ENCODE measurements around the gene PCDHGA8. TPM values are rescaled to one million over a fixed set of nuclear protein-coding genes. Genes with fewer than 3 reads are reported as not detected.

The PCDHGA8 gene
- total RNA-seq, 3 donors from 2014 or later (not counting 1 experiment from before 2014, with no cell fraction given): 0.07 to 0.28 (median 0.09) TPM

DNA sequence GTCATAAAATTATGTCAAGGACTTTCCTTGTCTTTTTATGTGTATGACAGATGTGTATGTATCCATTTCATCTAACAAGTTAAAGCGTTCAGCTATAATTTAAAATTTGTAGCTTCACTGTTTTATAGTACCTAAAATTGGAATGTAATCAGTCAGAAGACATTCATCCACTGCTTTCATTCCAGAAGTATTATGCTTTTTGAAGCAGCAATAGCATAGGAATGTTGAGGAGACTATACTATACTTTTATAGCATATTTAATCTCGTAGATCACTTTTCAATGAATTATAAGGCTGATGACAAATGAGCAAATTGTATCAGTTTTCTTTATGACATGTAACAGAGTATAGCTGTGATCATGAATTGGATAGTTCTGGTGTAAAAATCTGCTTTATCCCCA is 44.8 kb downstream of the PCDHGA8 start:
- Histone ChIP-seq H3K27ac (ENCODE audit: low read length) (no peak overlapping the region), H3K36me3 (ENCODE audit: control insufficient read depth, insufficient read depth, low read length) (no peaks in the 10 kb centered on the region), H3K4me3 (ENCODE audit: low read length) (no peak overlapping the region), H3K27me3 (ENCODE audit: control insufficient read depth, insufficient read depth, low read length) (peaks cover 24% of the 10 kb centered on the region), H3K9me3 (ENCODE audit: control insufficient read depth, insufficient read depth, low read length) (peaks cover 4% of the 10 kb centered on the region), H3K4me1 (ENCODE audit: control insufficient read depth, insufficient read depth, low read length) (no peaks in the 10 kb centered on the region)
- TF ChIP-seq CTCF (IDR thresholded peaks at IDR 0.05): no peak
- H3K4me1 Mint-ChIP-seq: no peaks in the 10 kb centered on the region
- H3K27ac Mint-ChIP-seq: no peak overlapping the region
- intact Hi-C loops (cut with micrococcal nuclease): no loop called here
- H3K9me3 Mint-ChIP-seq: peaks cover 3 to 6% of the 10 kb centered on the region in 2 donors
- DNase-seq: no peak
- ATAC-seq: no peak
- H3K27me3 Mint-ChIP-seq (ENCODE audit: low read depth in 2 of 2): peaks cover 7 to 22% of the 10 kb centered on the region in 2 donors
- H3K4me3 Mint-ChIP-seq: no peak overlapping the region
- no CpG with 5 or more reads among the region's 2 CpGs for WGBS (ENCODE audit: insufficient coverage)
- H3K36me3 Mint-ChIP-seq: no peaks in the 10 kb centered on the region

DNA sequence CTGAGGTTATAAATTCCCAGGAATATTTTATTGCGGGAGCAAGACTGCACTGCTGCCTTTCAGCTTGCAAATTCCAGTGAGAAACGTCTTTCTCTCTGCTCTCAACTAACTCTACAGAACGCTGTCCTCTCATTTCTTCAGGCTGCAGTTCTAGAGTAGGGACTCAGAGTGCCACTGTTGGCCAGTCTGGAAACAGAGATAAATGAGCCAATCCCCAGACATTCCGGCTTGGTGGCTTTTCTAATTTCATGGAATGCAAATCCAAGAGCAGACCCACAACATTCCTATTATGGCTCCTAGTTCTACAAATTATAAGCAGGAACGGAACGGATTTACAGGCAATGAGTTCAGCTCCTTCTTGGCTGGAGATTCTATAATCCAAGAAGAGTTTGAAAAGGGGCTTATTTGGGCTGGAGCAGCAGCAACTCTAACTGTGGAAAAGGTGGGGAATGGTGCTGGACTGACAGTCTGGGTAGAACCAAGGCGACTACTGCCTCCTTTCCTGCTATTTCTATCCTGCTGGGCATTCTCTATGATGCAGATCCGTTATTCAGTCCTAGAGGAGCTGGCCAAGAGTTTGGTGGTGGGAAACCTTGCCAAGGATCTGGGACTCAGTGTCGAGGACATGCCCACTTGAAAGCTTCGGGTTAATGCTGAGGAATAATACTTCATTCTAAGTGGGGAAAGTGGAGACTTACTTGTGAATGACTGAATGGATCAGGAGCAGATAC is 47.1 kb downstream of the PCDHGA8 start:
- Histone ChIP-seq H3K9me3 (ENCODE audit: control insufficient read depth, insufficient read depth, low read length) (no peaks in the 10 kb centered on the region), H3K4me3 (ENCODE audit: low read length) (no peak overlapping the region), H3K27me3 (ENCODE audit: control insufficient read depth, insufficient read depth, low read length) (peaks cover 13% of the 10 kb centered on the region), H3K36me3 (ENCODE audit: control insufficient read depth, insufficient read depth, low read length) (no peaks in the 10 kb centered on the region), H3K27ac (ENCODE audit: low read length) (no peak overlapping the region), H3K4me1 (ENCODE audit: control insufficient read depth, insufficient read depth, low read length) (no peaks in the 10 kb centered on the region)
- Mint-ChIP-seq H3K4me1 (no peaks in the 10 kb centered on the region), H3K36me3 (no peaks in the 10 kb centered on the region), H3K27me3 (ENCODE audit: low read depth in 2 of 2) (peaks cover 3 to 12% of the 10 kb centered on the region in 2 donors), H3K9me3 (peaks cover 0 to 2% of the 10 kb centered on the region in 2 donors), H3K4me3 (no peak overlapping the region), H3K27ac (no peak overlapping the region)
- ATAC-seq (no peak), DNase-seq (no peak)
- WGBS (ENCODE audit: insufficient coverage): 74% methylated on average over 10 of the region's 10 CpGs
- intact Hi-C loops (cut with micrococcal nuclease): no loop called here
- TF ChIP-seq CTCF (IDR thresholded peaks at IDR 0.05): no peak

GRCh38 chr5:141440341-141440740 is 47.9 kb downstream of the PCDHGA8 start:
- Mint-ChIP-seq H3K4me3 (no peak overlapping the region), H3K36me3 (no peaks in the 10 kb centered on the region), H3K27me3 (ENCODE audit: low read depth in 2 of 2) (peaks cover 8 to 14% of the 10 kb centered on the region in 2 donors), H3K27ac (no peak overlapping the region), H3K9me3 (peaks cover 0 to 2% of the 10 kb centered on the region in 2 donors), H3K4me1 (no peaks in the 10 kb centered on the region)
- DNase-seq: no peak
- TF ChIP-seq CTCF (IDR thresholded peaks at IDR 0.05): no peak
- H3K36me3 ChIP-seq (ENCODE audit: control insufficient read depth, insufficient read depth, low read length): no peaks in the 10 kb centered on the region
- no peak overlapping the region for H3K4me3 ChIP-seq (ENCODE audit: low read length)
- no peak for ATAC-seq
- intact Hi-C loops (cut with micrococcal nuclease): no loop called here
- 96% methylated on average over 9 of the region's 9 CpGs for WGBS (ENCODE audit: insufficient coverage)
- no peaks in the 10 kb centered on the region for H3K4me1 ChIP-seq (ENCODE audit: control insufficient read depth, insufficient read depth, low read length)
- H3K27ac ChIP-seq (ENCODE audit: low read length): no peak overlapping the region
- H3K9me3 ChIP-seq (ENCODE audit: control insufficient read depth, insufficient read depth, low read length): no peaks in the 10 kb centered on the region
- peaks cover 8% of the 10 kb centered on the region for H3K27me3 ChIP-seq (ENCODE audit: control insufficient read depth, insufficient read depth, low read length)
